HTERT RPE-1 (cell line): ENCODE data around the gene TRAM2.

Experiments
- in situ Hi-C: fragments of 300-500 bp; cut with MboI; formaldehyde crosslinking; loops from 4 replicates; pipeline ENCODE4 v1.14.3; 2020; ENCODE audit warnings: low sequenced_read_pairs

The TRAM2 gene

GRCh38 chr6:52595000-52595795 lies 18.3 kb upstream of the TRAM2 start:
- in situ Hi-C loops, result no loop called here

- in situ Hi-C loops, result no loop called here
Measured at GRCh38 chr6:52594221-52594620, 17.4 kb upstream of the TRAM2 start.

- in situ Hi-C loops, result no loop called here
Measured at GRCh38 chr6:52591832-52592231, 15.0 kb upstream of the TRAM2 start.

DNA sequence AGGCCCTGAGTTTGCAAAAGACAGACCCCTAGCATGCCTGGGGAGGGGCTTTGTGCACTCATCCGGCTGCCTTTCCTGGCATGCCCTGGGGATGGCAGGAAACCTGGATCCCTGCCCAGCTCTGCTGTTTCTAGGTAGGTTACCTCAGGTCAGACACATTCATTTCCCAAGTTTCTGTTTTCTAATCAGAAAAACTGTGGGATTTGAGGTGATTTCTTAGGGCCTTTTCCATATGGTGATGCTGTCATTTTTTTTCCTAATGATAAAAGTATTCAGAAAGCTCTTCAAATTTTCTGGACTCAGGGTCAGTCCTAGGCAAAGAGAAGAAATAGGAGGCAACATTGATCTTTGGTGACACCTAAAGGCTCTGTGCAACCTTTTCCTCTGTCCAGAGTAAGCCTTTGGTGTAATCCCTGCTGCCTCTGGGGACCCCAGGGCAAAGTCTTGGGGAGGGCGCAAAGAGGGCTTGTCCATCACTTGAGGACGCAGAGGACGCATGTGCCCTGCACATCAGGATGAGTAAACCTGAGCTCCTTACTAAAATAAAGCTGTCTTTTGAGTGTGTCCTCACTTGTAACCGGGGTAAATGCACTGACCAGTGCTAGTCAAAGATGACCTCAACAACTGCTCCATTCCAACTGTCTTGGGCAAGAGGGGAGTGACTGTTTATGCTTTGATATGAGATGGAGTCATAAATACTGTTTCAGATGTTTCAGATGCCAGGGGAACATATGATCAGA lies 13.5 kb upstream of the TRAM2 start:
- in situ Hi-C loops, result no loop called here

- in situ Hi-C loops, result no loop called here
Measured at GRCh38 chr6:52588710-52589091, 11.8 kb upstream of the TRAM2 start.

DNA sequence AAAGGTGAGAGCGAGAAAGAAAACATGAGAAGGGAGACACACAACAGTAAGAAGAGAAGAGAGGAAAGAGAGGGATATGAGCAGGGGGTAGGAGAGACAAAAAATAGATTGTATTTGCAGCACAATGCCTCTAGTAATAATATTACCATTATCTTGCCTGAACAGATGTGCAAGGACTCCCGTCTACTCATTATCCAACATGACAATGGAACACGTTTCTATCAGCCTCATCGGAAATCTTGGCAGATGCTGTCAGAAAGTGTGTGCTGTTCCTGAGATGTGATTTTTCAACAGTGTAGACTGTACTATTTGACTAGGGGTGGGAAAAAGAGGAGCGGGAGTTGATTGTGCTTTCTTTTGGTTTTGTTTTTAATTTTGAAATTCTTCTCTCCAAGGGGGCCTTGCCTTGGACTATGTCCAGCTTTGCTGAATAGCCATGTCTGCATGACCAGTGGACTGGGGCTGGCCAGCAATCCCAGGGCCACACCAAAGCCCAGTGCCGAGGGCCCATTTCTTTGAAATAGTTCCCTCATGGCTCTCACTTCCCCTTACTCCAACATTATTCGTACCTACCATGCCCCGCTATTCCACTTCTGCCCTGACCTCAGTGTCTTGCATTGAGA lies 11.3 kb upstream of the TRAM2 start:
- in situ Hi-C loops, result no loop called here

DNA sequence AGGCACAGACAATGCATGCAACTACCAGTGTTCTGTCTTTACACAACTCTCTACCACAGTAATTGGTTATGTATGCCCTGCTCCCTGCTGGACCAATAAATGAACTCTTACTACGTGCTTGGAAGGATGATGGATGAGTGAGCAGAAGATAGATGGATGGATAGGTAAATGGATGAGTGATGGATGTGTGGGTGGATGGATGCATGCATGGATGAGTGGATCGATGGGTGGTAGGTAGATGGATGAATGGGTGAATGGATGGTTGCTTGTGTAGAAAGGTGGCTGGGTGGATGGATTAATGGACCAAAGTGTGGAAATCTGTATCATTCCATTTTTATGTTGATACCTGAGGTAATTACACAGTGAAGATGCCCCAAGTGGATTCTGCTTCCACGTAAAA lies 10.1 kb upstream of the TRAM2 start:
- in situ Hi-C loops, result no loop called here

DNA sequence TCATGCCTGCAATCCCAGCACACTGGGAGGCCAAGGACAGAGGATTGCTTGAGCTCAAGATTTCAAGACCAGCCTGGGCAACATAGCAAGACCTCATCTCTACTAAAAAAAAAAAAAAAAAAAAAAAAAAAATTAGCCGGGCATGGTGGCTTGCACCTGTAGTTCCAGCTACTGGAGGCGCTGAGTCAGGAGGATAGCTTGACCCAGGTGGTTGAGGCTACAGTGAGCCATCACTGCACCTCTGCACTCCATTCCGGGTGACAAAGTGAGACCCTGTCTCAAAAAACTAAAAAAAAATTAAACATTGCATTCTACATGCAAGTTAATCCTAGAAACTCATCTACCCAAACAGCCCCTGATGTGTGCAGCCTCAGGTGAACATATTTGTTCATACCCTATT lies 7.3 kb upstream of the TRAM2 start:
- in situ Hi-C loops, result no loop called here

DNA sequence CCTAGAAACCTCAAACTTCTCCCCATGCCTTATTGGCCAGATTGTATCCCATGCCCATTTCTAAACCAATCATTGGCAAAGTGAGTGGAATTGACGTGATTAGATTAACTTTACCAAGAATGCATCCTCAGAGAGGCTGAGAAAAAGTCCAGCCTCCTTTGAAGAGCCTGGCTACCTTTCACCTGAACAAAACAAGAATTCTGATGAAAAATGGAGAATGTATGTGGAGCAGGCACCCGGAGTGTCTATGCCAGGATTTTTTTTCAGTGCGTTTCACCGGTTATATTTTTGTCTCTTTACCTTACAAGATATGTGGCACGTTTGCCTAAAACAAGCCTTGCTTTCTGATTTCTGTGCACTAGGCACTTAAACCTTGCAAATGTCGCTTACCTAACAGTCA lies 6.1 kb upstream of the TRAM2 start:
- in situ Hi-C loops, result no loop called here

GRCh38 chr6:52582446-52582845 lies 5.6 kb upstream of the TRAM2 start:
- in situ Hi-C loops, result no loop called here

DNA sequence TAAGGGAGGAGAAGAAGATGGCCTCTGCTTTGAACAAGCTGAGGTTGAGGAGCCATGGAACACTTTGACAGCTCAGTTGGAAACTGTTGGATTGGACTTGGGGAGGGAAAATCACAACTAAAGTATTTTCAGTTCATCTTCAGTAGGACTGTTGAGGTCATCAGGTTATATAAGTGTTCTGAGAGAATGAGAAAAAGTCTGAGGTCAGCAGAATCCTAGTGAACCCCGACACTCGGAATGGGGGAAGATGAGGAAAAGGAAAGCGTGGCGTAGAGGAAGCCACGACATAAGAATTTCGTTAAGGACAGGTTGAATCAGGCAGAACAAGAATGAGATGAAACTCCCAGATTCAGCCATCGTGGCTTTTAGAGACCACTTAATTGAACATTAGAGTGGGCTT lies 4.0 kb upstream of the TRAM2 start:
- in situ Hi-C loops, result no loop called here

DNA sequence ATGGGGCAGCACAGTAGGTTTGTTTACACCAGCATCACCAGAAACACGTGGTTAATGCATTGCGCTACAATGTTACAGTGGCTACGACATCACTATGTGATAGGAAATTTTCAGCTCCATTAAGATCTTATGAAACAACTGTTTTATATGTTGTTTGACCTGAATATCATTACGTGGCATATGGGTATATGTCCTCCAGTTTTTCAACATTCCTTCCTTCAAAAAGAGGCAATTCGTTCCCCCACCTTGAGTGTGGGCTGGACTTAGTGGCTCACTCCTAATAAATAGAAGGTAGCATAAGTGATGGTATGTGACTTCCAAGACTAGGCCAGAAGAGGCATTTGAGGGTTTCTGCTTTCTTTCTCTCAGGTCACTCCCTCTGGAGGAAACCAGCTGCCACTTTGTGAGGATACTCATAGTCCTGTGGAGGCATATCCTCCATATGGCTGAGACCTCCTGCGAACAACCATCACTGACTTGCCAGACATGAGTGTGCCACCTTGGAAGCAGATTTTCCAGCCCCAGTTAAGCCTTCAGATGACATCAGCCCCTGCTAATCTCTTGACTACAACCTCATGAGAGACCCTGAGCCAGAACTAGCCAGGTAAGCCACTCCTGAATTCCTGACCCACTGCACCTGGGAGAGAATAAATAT lies 2.3 kb upstream of the TRAM2 start:
- in situ Hi-C loops, result no loop called here

DNA sequence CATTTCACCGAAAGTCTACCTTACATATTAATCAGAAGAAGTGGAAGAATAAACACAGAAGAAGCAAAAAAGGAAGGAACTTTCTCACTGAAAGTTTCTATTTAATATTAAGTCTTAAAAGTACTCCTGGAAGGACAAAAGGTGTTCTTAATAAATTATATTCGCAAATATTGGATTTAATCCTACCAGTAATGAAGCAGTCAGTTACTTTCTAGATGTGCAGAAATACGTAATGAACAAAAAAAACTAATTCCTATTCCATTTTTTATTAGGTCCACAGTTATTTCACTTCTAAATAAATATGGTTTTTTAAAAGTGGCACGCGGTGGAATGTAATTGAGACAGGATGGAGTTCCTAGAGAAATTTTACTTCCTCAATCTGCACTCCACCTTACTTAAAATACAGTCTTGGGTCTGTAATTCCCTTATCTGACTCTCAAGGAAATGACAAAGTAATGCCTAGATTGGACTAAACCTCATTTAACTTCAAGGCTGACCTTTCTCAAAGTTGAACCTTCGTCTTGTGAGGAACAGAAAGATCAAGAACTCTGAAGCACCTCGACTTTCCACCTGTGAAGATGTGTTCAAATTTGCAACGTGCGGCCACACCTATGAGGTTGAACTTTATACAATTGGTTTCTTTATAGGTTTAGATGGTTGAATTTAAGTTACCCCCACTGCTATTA lies 1.1 kb upstream of the TRAM2 start:
- in situ Hi-C loops, result no loop called here

GRCh38 chr6:52576392-52577021 lies 353 bp downstream of the TRAM2 start:
- in situ Hi-C loops, result no loop called here

DNA sequence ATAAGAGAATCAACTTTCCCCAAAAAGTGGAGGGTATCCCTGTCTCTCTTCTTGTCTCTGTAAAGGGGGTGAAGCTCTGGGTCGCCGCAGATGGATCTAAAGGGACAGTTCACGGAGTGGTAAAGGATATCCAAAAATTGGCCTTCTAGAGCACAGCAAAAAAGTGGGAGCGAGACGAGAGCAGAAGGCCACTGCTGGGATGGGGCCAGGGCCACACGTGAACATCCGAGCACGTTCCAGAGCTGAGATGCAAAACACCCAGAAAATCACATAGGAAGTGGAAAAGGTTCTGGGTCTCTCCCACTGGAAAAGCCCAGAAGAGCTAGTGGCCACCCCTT lies 837 bp downstream of the TRAM2 start:
- in situ Hi-C loops, result no loop called here

DNA sequence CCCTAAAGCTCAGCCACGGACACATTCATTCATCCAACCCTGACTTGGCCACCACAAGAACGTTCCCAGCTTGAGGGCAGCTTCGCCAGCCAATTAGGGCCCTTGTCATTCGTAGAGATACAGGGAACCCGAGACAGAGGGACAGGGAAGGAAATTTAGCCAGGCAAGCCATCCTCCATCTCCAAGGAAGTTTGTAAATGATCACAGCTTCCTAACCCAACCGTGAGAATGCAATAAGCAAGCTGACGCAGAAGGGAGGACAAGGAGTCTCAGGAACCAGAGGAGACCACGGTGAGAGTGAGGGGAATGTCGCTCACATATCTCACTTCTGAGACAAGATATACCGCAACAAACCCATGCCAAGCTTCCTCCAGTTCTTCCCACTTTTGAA lies 1.4 kb downstream of the TRAM2 start:
- in situ Hi-C loops, result no loop called here

DNA sequence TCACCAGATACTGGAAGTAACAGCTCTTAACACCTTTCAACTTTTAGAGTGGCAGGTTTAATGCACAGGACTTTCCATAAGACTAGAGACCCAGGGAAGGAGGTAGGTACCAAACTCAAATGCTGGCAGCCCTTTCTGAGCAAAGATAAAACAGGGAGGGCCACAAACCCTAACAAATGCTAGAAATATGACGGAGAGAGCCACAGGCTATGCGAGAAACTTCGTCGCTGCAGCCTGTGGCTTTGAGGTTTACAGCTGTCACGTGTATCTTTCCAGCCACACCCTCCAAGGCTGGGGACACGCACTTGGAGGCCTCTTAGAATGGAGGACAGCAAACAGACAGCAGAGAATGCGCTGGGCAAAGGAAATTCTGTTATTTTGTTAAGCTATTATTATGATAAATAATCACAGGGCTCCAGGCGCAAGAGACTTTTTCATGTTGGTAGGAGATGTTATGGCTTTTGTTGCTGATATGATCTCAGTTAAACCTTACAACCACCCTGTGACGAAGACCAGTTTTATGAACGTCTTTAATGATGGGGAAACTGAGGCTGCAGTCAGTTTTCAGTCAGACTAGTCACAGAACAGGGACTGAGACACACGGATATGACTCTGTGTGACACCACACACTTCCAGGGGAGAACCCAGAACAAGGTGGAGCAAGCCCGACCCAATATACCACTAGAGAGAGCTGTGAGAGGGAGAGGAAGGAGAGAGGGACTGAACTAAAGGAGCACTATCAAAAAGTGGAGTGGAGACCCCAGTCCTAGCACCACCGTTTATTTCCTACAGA lies 2.0 kb downstream of the TRAM2 start:
- in situ Hi-C loops, result no loop called here

DNA sequence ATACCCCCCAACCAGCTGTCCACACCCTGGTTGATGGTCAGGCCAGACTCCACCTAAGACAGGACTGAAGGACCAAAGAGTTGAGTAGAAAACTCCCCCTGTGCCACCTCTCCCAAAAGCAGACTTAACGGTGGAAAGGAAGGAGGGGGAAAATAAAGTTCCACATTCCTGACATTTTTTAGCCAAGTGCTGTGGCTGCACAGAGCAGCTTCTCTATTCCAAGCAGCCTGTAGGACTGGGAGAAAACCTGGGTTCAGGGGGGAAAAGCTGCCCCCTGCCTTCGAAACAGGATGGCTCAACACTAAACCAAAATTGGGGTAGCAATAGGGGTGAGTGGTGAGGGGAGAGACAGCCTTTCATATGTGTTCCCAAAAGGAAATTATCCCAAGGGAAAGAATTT lies 3.6 kb downstream of the TRAM2 start:
- in situ Hi-C loops, result no loop called here

GRCh38 chr6:52572536-52572935 lies 4.3 kb downstream of the TRAM2 start:
- in situ Hi-C loops, result no loop called here
